Kidney epithelial cell (primary cell): ENCODE results near the gene FEM1B. TPM values are rescaled to one million over a fixed set of nuclear protein-coding genes. Genes with fewer than 3 reads are reported as not detected.

Experiments
- DNase-seq: peaks from one replicate; pipeline ENCODE4 v3.0.0-alpha.2; 2010; ENCODE audit warnings: low read depth
- H3K27me3 ChIP-seq: 2 replicates; pipeline ENCODE4 v1.6.0; 2011; ENCODE audit warnings: low read length; ENCODE audit not compliant: control insufficient read depth, insufficient read depth
- H3K36me3 ChIP-seq: 2 replicates; pipeline ENCODE4 v1.5.1; 2011; ENCODE audit warnings: low read length; ENCODE audit not compliant: control insufficient read depth, insufficient read depth
- H3K4me3 ChIP-seq: 2 replicates; pipeline ENCODE4 v1.5.1; 2011; ENCODE audit warnings: low read depth, mild to moderate bottlenecking, control low read depth, low read length
- CTCF ChIP-seq: IDR thresholded peaks from 2 replicates; pipeline ENCODE4 v1.5.1; 2011; ENCODE audit warnings: mild to moderate bottlenecking, moderate library complexity, low read length, control low read depth, inconsistent platforms; ENCODE audit not compliant: insufficient read depth, poor library complexity, severe bottlenecking
- total RNA-seq: library from RNA; depleted of rRNA; stranded (reverse); fragments of >200 nt; gene quantifications from 2 replicates; pipeline ENCODE4 v1.2.3, GENCODE V29; 2015

Gene FEM1B
- total RNA-seq, 1 donor from 2014 or later = 37.6 TPM

- H3K4me3 ChIP-seq = no peak overlapping the region
- no peak for TF ChIP-seq CTCF
Observed at GRCh38 chr15:68313501-68314410, 36.2 kb downstream of the FEM1B start.

GRCh38 chr15:68314563-68314962 is 37.0 kb downstream of the FEM1B start:
- Histone ChIP-seq H3K4me3 (no peak overlapping the region), H3K36me3 (no peaks in the 10 kb centered on the region), H3K27me3 (no peaks in the 10 kb centered on the region)
- no peak for TF ChIP-seq CTCF
- no peak for DNase-seq

More at GRCh38 chr15:68313501-68314410, 36.2 kb downstream of the FEM1B start:
- Histone ChIP-seq H3K27me3 (no peaks in the 10 kb centered on the region), H3K36me3 (no peaks in the 10 kb centered on the region)
- DNase-seq = no peak

- no peak for DNase-seq
- TF ChIP-seq CTCF = no peak
- Histone ChIP-seq H3K27me3 (no peaks in the 10 kb centered on the region), H3K4me3 (no peak overlapping the region), H3K36me3 (no peaks in the 10 kb centered on the region)
Observed at GRCh38 chr15:68315035-68315434, 37.5 kb downstream of the FEM1B start.

- no peak for TF ChIP-seq CTCF
- DNase-seq = no peak
- no peaks in the 10 kb centered on the region for H3K36me3 ChIP-seq
Observed at GRCh38 chr15:68315495-68316031, 38.0 kb downstream of the FEM1B start.

GRCh38 chr15:68316061-68316804 is 38.7 kb downstream of the FEM1B start:
- Histone ChIP-seq H3K4me3 (no peak overlapping the region), H3K36me3 (no peaks in the 10 kb centered on the region), H3K27me3 (no peaks in the 10 kb centered on the region)
- DNase-seq = no peak
- TF ChIP-seq CTCF = peak; percentile 42

More at GRCh38 chr15:68315495-68316031, 38.0 kb downstream of the FEM1B start:
- Histone ChIP-seq H3K27me3 (no peaks in the 10 kb centered on the region), H3K4me3 (no peak overlapping the region)
